Measurements from ENCODE around the gene DEFB127.
"Not testable (repeated sequence)": the region's sequence is repeated elsewhere in the genome, so short reads cannot be mapped to it uniquely, and the experiment has no call there.

Gene DEFB127

GRCh38 chr20:157154-157553, at the start of gene DEFB127:
TSS of gene DEFB127 (plus strand) at chr20:157454. CDS start at chr20:157545, 91 bp downstream.
- no peak for DNase-seq (ENCODE audit: low spot score)

- no peak for DNase-seq (ENCODE audit: low spot score)
These were observed 44.9 kb upstream of the DEFB127 start for GRCh38 chr20:112396-112795.

- no peak for DNase-seq (ENCODE audit: low spot score)
These were observed 39.7 kb upstream of the DEFB127 start for GRCh38 chr20:117518-117917.

GRCh38 chr20:129786-130323, 27.4 kb upstream of the DEFB127 start:
- not testable (repeated sequence) for DNase-seq (ENCODE audit: low spot score)

- peak; percentile 72 for DNase-seq (ENCODE audit: low spot score)
These were observed 19.4 kb upstream of the DEFB127 start for GRCh38 chr20:137668-138490.

- no peak for DNase-seq (ENCODE audit: low spot score)
These were observed 15.0 kb upstream of the DEFB127 start, which contains the start of gene DEFB126 for GRCh38 chr20:142290-142689. TSS of gene DEFB126 (plus strand) at chr20:142590. CDS start at chr20:142629, 39 bp downstream.

GRCh38 chr20:145877-146276, 11.4 kb upstream of the DEFB127 start:
- DNase-seq (ENCODE audit: low spot score) = no peak

GRCh38 chr20:152131-152530, 5.1 kb upstream of the DEFB127 start:
- no peak for DNase-seq (ENCODE audit: low spot score)

- DNase-seq (ENCODE audit: low spot score) = no peak
These were observed 7.4 kb downstream of the DEFB127 start for GRCh38 chr20:164618-165017.

GRCh38 chr20:168876-169275, 11.6 kb downstream of the DEFB127 start:
- DNase-seq (ENCODE audit: low spot score) = no peak

- DNase-seq (ENCODE audit: low spot score) = no peak
These were observed 27.0 kb downstream of the DEFB127 start for GRCh38 chr20:184288-184687.

- DNase-seq (ENCODE audit: low spot score) = no peak
These were observed 30.5 kb downstream of the DEFB127 start for GRCh38 chr20:187733-188132.

- DNase-seq (ENCODE audit: low spot score) = no peak
These were observed 32.4 kb downstream of the DEFB127 start, which contains the start of gene DEFB128 for GRCh38 chr20:189611-190010. TSS of gene DEFB128 (minus strand) at chr20:189711. CDS start at chr20:189623, 88 bp downstream.

GRCh38 chr20:198225-198624, 41.0 kb downstream of the DEFB127 start:
- no peak for DNase-seq (ENCODE audit: low spot score)

- no peak for DNase-seq (ENCODE audit: low spot score)
These were observed 42.7 kb downstream of the DEFB127 start for GRCh38 chr20:199996-200395.

- not testable (repeated sequence) for DNase-seq (ENCODE audit: low spot score)
These were observed 46.4 kb downstream of the DEFB127 start for GRCh38 chr20:203630-204029.

Measured in RKO (cell line).